H9 (cell line): Measurements from ENCODE around the gene NDST1. TPM values are rescaled to one million over a fixed set of nuclear protein-coding genes. Genes with fewer than 3 reads are reported as not detected.

Experiments used
- DNase-seq: peaks from one replicate; pipeline ENCODE4 v3.0.0-alpha.2; 2017
- H2AFZ ChIP-seq: one replicate; pipeline ENCODE4 v1.6.1; 2013; ENCODE audit warnings: mild to moderate bottlenecking, low read length, control low read depth, moderate library complexity
- H2AK5ac ChIP-seq: 2 replicates; pipeline ENCODE4 v1.6.1; 2013; ENCODE audit warnings: low read length, control low read depth, mixed read lengths; ENCODE audit not compliant: insufficient read length
- H2BK120ac ChIP-seq: one replicate; pipeline ENCODE4 v1.6.1; 2013; ENCODE audit warnings: low read depth, mild to moderate bottlenecking, low read length, control low read depth, inconsistent platforms; ENCODE audit not compliant: poor library complexity, severe bottlenecking
- H2BK12ac ChIP-seq: 2 replicates; pipeline ENCODE4 v1.6.1; 2013; ENCODE audit warnings: low read length, control low read depth, mixed read lengths, low read depth; ENCODE audit not compliant: insufficient read length
- H2BK15ac ChIP-seq: 2 replicates; pipeline ENCODE4 v1.6.1; 2013; ENCODE audit warnings: low read depth, low read length, control low read depth
- H2BK20ac ChIP-seq: one replicate; pipeline ENCODE4 v1.6.1; 2013; ENCODE audit warnings: low read depth, mild to moderate bottlenecking, low read length, control low read depth, inconsistent platforms; ENCODE audit not compliant: poor library complexity, severe bottlenecking
- H2BK5ac ChIP-seq: 2 replicates; pipeline ENCODE4 v1.6.1; 2013; ENCODE audit warnings: low read length, control low read depth, mixed read lengths; ENCODE audit not compliant: insufficient read length
- H3K14ac ChIP-seq: 2 replicates; pipeline ENCODE4 v1.6.1; 2013; ENCODE audit warnings: low read length, control low read depth; ENCODE audit not compliant: insufficient read depth
- H3K18ac ChIP-seq: 2 replicates; pipeline ENCODE4 v1.6.1; 2013; ENCODE audit warnings: low read depth, mild to moderate bottlenecking, mixed read lengths, low read length, control low read depth; ENCODE audit not compliant: insufficient read length
- H3K23ac ChIP-seq: 2 replicates; pipeline ENCODE4 v1.6.1; 2013; ENCODE audit warnings: low read length, control low read depth, mixed read lengths, low read depth; ENCODE audit not compliant: insufficient read length
- H3K23me2 ChIP-seq: 2 replicates; pipeline ENCODE4 v1.6.1; 2013; ENCODE audit warnings: low read depth, mild to moderate bottlenecking, mixed read lengths, low read length, control low read depth; ENCODE audit not compliant: insufficient read length, poor library complexity, severe bottlenecking
- H3K27ac ChIP-seq: 2 replicates; pipeline ENCODE4 v1.5.1; 2013; ENCODE audit warnings: low read length, control low read depth, mixed read lengths, low read depth; ENCODE audit not compliant: insufficient read length
- H3K27me3 ChIP-seq: 2 replicates; pipeline ENCODE4 v1.6.1; 2013; ENCODE audit warnings: low read length, control low read depth, inconsistent platforms; ENCODE audit not compliant: insufficient read depth
- H3K4ac ChIP-seq: 2 replicates; pipeline ENCODE4 v1.6.1; 2013; ENCODE audit warnings: low read depth, mild to moderate bottlenecking, control low read depth, inconsistent platforms, low read length, moderate library complexity
- H3K4me1 ChIP-seq: 2 replicates; pipeline ENCODE4 v1.6.1; 2013; ENCODE audit warnings: low read length, control low read depth, inconsistent platforms; ENCODE audit not compliant: insufficient read depth
- H3K4me2 ChIP-seq: 2 replicates; pipeline ENCODE4 v1.6.1; 2013; ENCODE audit warnings: low read length, control low read depth, mixed read lengths; ENCODE audit not compliant: insufficient read length, insufficient read depth
- H3K56ac ChIP-seq: 2 replicates; pipeline ENCODE4 v1.6.1; 2013; ENCODE audit warnings: low read depth, mild to moderate bottlenecking, mixed read lengths, low read length, control low read depth; ENCODE audit not compliant: insufficient read length
- H3K79me1 ChIP-seq: 2 replicates; pipeline ENCODE4 v1.6.1; 2013; ENCODE audit warnings: low read depth, mild to moderate bottlenecking, moderate library complexity, low read length, control low read depth, inconsistent platforms; ENCODE audit not compliant: insufficient read depth, poor library complexity, severe bottlenecking
- H3K79me2 ChIP-seq: 2 replicates; pipeline ENCODE4 v1.6.1; 2013; ENCODE audit warnings: low read length, control low read depth, inconsistent platforms; ENCODE audit not compliant: insufficient read depth
- H3K9ac ChIP-seq: 2 replicates; pipeline ENCODE4 v1.6.1; 2013; ENCODE audit warnings: low read length, control low read depth, mixed read lengths; ENCODE audit not compliant: insufficient read length; ENCODE audit errors: extremely low read depth
- H3K9me3 ChIP-seq: one replicate; pipeline ENCODE4 v1.6.1; 2013; ENCODE audit warnings: low read depth, low read length, inconsistent platforms; ENCODE audit not compliant: control insufficient read depth
- H3T11ph ChIP-seq: one replicate; pipeline ENCODE4 v1.6.1; 2013; ENCODE audit warnings: mild to moderate bottlenecking, low read length, control low read depth, inconsistent platforms
- H4K20me1 ChIP-seq: one replicate; pipeline ENCODE4 v1.6.1; 2013; ENCODE audit not compliant: control insufficient read depth, insufficient read length, insufficient read depth
- H4K5ac ChIP-seq: 2 replicates; pipeline ENCODE4 v1.6.1; 2013; ENCODE audit warnings: low read depth, mild to moderate bottlenecking, mixed read lengths, low read length, control low read depth; ENCODE audit not compliant: insufficient read length
- H4K8ac ChIP-seq: replicated peaks from 2 replicates; pipeline ENCODE4 v1.6.1; 2013; ENCODE audit warnings: low read length, control low read depth, mixed read lengths, low read depth; ENCODE audit not compliant: insufficient read length
- H4K91ac ChIP-seq: 2 replicates; pipeline ENCODE4 v1.6.1; 2013; ENCODE audit warnings: low read depth, mild to moderate bottlenecking, moderate library complexity, mixed read lengths, low read length, control low read depth; ENCODE audit not compliant: insufficient read length
- H3K27ac Mint-ChIP-seq, 3 experiments: 2 replicates in 2 of 3; 3 replicates in 1 of 3; pipeline ENCODE4 v1.8.0; 2020 to 2021; ENCODE audit warnings: mixed read lengths in 3 of 3, mild to moderate bottlenecking in 1 of 3, moderate library complexity in 1 of 3
- H3K27me3 Mint-ChIP-seq: 2 replicates; pipeline ENCODE4 v1.8.0; 2021; ENCODE audit warnings: low read depth, mild to moderate bottlenecking, moderate library complexity, mixed read lengths
- H3K36me3 Mint-ChIP-seq, 3 experiments: 2 replicates in 2 of 3; 3 replicates in 1 of 3; pipeline ENCODE4 v1.8.0; 2020 to 2021; ENCODE audit warnings: low read depth in 3 of 3, mixed read lengths in 3 of 3; ENCODE audit not compliant: insufficient read depth in 1 of 3
- H3K4me1 Mint-ChIP-seq, 2 experiments: 2 replicates each; pipeline ENCODE4 v1.8.0; 2020; ENCODE audit warnings: mixed read lengths in 2 of 2
- H3K4me3 Mint-ChIP-seq, 2 experiments: 2 replicates in 1 of 2; 3 replicates in 1 of 2; pipeline ENCODE4 v1.8.0; 2020 to 2021; ENCODE audit warnings: mild to moderate bottlenecking in 2 of 2, mixed read lengths in 2 of 2, moderate library complexity in 1 of 2
- H3K9me3 Mint-ChIP-seq, 2 experiments: 2 replicates in 1 of 2; 3 replicates in 1 of 2; pipeline ENCODE4 v1.8.0; 2020; ENCODE audit warnings: mild to moderate bottlenecking in 2 of 2, mixed read lengths in 2 of 2, moderate library complexity in 1 of 2
- WGBS: extraction: QIAGEN DNeasy Blood & Tissue Kit; methylation state at CpG from one replicate; pipeline ENCODE4 v1.1.7; 2013; ENCODE audit warnings: missing lambda C conversion rate, low lambda C conversion rate, mixed read lengths; ENCODE audit not compliant: insufficient read length; ENCODE audit errors: extremely low coverage; 5-methylcytosine and 5-hydroxymethylcytosine counted together
- total RNA-seq: library from RNA; stranded (reverse); gene quantifications from 2 replicates; pipeline ENCODE4 v1.2.1, GENCODE V29; 2021
- TF ChIP-seq, protein P1 (sequence below): fragments of 200-600 bp; sonication (generic); conservative IDR thresholded peaks from 3 replicates; pipeline ENCODE4 v1.8.0; 2021; ENCODE audit warnings: antibody characterized with exemption, mild to moderate bottlenecking

The NDST1 gene
- total RNA-seq, 1 experiment from 2014 or later: 65.5 TPM

GRCh38 chr5:150530423-150530822 is 22.5 kb downstream of the NDST1 start:
- H2BK20ac ChIP-seq: no peak overlapping the region
- Mint-ChIP-seq H3K36me3 (peaks cover 17 to 44% (median 35%) of the 10 kb centered on the region in 3 experiments; a peak in 6 of 7 replicates), H3K4me3 (no peak overlapping the region), H3K9me3 (no peaks in the 10 kb centered on the region), H3K27ac (no peak overlapping the region), H3K4me1 (peaks cover 30 to 33% of the 10 kb centered on the region in 2 experiments), H3K27me3 (no peaks in the 10 kb centered on the region)
- no peaks in the 10 kb centered on the region; the same call in 1 of the 2 replicates for H3K79me2 ChIP-seq
- H3K4me2 ChIP-seq: no peak overlapping the region
- no peak overlapping the region for H4K8ac ChIP-seq
- H3K18ac ChIP-seq: no peak overlapping the region
- no peak overlapping the region for H3K4ac ChIP-seq
- H2BK5ac ChIP-seq: no peak overlapping the region
- no peaks in the 10 kb centered on the region for H3K23me2 ChIP-seq
- H3K27ac ChIP-seq: no peak overlapping the region
- no peak overlapping the region for H2BK12ac ChIP-seq
- H3K27me3 ChIP-seq: no peaks in the 10 kb centered on the region
- no peak overlapping the region for H3T11ph ChIP-seq
- no peak overlapping the region for H4K5ac ChIP-seq
- H2AK5ac ChIP-seq: no peak overlapping the region
- peaks cover 2% of the 10 kb centered on the region for H3K79me1 ChIP-seq
- no peaks in the 10 kb centered on the region for H3K4me1 ChIP-seq
- no peak overlapping the region for H3K9ac ChIP-seq
- DNase-seq: no peak
- H4K91ac ChIP-seq: no peak overlapping the region
- no peaks in the 10 kb centered on the region for H3K9me3 ChIP-seq
- no peaks in the 10 kb centered on the region for H4K20me1 ChIP-seq
- H2AFZ ChIP-seq: no peak overlapping the region
- H3K14ac ChIP-seq: no peak overlapping the region
- H2BK120ac ChIP-seq: no peak overlapping the region
- TF ChIP-seq, protein P1, sequence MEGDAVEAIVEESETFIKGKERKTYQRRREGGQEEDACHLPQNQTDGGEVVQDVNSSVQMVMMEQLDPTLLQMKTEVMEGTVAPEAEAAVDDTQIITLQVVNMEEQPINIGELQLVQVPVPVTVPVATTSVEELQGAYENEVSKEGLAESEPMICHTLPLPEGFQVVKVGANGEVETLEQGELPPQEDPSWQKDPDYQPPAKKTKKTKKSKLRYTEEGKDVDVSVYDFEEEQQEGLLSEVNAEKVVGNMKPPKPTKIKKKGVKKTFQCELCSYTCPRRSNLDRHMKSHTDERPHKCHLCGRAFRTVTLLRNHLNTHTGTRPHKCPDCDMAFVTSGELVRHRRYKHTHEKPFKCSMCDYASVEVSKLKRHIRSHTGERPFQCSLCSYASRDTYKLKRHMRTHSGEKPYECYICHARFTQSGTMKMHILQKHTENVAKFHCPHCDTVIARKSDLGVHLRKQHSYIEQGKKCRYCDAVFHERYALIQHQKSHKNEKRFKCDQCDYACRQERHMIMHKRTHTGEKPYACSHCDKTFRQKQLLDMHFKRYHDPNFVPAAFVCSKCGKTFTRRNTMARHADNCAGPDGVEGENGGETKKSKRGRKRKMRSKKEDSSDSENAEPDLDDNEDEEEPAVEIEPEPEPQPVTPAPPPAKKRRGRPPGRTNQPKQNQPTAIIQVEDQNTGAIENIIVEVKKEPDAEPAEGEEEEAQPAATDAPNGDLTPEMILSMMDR: no peak
- no peak overlapping the region for H3K23ac ChIP-seq
- no CpG with 5 or more reads among the region's 3 CpGs for WGBS
- no peak overlapping the region for H3K56ac ChIP-seq
- no peak overlapping the region for H2BK15ac ChIP-seq
